Upper lobe of right lung (tissue), 1 donor: ENCODE results near the gene AMOTL1. TPM values are rescaled to one million over a fixed set of nuclear protein-coding genes. Genes with fewer than 3 reads are reported as not detected.
"Not testable (repeated sequence)": the region's sequence is repeated elsewhere in the genome, so short reads cannot be mapped to it uniquely, and the experiment has no call there.

Source experiments
- ATAC-seq: fragments of 200-7000 bp; cut with Tn5 transposase; one replicate; pipeline ENCODE4 v1.9.1; 2020; ENCODE audit warnings: mild to moderate bottlenecking, moderate library complexity
- DNase-seq: peaks from one replicate; pipeline ENCODE4 v3.0.0-alpha.2; 2020
- H3K27ac ChIP-seq: fragments of 200-600 bp; one replicate; pipeline ENCODE4 v1.8.0; 2022
- H3K27me3 ChIP-seq: fragments of 200-600 bp; one replicate; pipeline ENCODE4 v1.8.0; 2022; ENCODE audit warnings: mild to moderate bottlenecking
- H3K36me3 ChIP-seq: fragments of 200-600 bp; one replicate; pipeline ENCODE4 v1.8.0; 2022
- H3K4me1 ChIP-seq: fragments of 200-600 bp; one replicate; pipeline ENCODE4 v1.8.0; 2022
- H3K4me3 ChIP-seq: fragments of 200-600 bp; one replicate; pipeline ENCODE4 v1.8.0; 2022; ENCODE audit warnings: mild to moderate bottlenecking
- H3K9me3 ChIP-seq: fragments of 200-600 bp; one replicate; pipeline ENCODE4 v1.8.0; 2022
- intact Hi-C: fragments of 100-400 bp; cut with DNase I; formaldehyde crosslinking; loops from one replicate; pipeline ENCODE4 v1.11.0; 2022
- total RNA-seq: library from RNA; stranded (reverse); fragmentation: NEBNext Ultra II Directional; extraction: Animal tissue kit (Norgen Biotek cat#: 25700); gene quantifications from one replicate; pipeline ENCODE4 v1.2.1, GENCODE V29; 2021
- TF ChIP-seq, protein P1 (sequence below): fragments of 200-600 bp; IDR thresholded peaks from one replicate; pipeline ENCODE4 v1.8.0; 2022; ENCODE audit warnings: antibody characterized with exemption
- donor health status: DM: no; HTN: yes; CAD: no; lungs with severe emphysema.

Gene AMOTL1
- total RNA-seq, 1 donor from 2014 or later: 62.5 TPM

DNA sequence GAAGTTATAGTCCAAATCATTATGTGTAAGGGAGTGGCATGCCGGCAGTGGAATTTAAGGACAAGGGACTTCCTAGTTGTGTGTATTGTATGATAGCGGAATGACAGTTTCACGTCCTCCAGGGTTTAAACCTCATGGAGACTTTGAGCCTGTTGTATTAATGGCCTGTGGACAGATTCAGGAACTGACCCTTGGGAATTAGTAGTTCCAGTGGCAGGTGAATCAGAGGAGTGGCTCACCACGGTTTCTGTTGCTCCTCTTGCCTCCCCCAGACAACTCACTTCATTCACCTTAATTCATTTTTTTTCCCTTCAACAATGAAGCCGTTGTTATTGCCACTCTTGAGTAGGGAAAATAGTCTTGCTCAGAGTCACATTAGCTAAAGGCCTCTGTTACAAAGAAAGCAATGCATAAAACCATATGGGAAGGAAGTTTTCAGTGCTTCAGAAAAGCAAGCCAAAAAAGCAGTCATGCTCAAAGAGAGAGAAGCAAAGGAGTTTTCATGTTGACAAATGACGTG, 22.6 kb downstream of the AMOTL1 start:
- H3K27ac ChIP-seq: no peak overlapping the region
- no peak for DNase-seq
- no peak for ATAC-seq
- TF ChIP-seq, protein P1, sequence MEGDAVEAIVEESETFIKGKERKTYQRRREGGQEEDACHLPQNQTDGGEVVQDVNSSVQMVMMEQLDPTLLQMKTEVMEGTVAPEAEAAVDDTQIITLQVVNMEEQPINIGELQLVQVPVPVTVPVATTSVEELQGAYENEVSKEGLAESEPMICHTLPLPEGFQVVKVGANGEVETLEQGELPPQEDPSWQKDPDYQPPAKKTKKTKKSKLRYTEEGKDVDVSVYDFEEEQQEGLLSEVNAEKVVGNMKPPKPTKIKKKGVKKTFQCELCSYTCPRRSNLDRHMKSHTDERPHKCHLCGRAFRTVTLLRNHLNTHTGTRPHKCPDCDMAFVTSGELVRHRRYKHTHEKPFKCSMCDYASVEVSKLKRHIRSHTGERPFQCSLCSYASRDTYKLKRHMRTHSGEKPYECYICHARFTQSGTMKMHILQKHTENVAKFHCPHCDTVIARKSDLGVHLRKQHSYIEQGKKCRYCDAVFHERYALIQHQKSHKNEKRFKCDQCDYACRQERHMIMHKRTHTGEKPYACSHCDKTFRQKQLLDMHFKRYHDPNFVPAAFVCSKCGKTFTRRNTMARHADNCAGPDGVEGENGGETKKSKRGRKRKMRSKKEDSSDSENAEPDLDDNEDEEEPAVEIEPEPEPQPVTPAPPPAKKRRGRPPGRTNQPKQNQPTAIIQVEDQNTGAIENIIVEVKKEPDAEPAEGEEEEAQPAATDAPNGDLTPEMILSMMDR: no peak
- intact Hi-C loops: no loop called here
- no peaks in the 10 kb centered on the region for H3K27me3 ChIP-seq
- no peak overlapping the region for H3K4me3 ChIP-seq
- no peaks in the 10 kb centered on the region for H3K9me3 ChIP-seq
- peaks cover 81% of the 10 kb centered on the region for H3K4me1 ChIP-seq
- H3K36me3 ChIP-seq: no peaks in the 10 kb centered on the region

DNA sequence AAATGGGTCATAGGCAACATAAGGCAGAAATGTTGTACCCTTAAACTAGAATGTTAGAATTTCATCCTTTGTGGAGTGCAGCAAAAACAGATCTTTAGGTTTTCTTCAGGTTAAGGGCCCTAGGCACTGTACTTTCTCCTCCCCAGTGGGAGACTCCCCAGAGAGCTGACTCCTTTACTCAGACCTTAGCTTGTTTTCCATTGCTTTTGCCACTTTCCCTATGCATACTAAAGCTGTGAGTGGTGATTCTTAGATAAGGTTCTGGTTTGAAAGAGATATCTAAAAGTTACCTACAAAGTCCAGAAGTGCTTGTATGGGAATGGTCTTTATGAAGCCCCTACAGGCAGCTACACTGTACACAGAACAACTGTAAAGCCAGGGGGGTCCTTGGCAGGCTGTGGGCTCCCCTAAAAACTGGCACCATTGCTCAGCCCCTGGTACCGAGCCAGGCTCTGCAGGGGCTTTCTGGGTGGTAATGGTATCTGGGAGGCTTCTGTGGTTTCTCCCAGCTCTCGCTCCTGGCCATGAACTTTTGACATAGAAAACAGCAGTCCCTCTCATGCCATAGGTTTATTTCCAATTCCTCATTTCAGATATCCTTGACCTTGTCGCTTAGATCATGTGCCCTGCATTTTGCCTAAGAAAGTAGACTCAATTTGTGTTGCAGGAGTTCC, 23.2 kb downstream of the AMOTL1 start:
- Histone ChIP-seq H3K9me3 (no peaks in the 10 kb centered on the region), H3K4me3 (no peak overlapping the region), H3K27me3 (no peaks in the 10 kb centered on the region), H3K27ac (no peak overlapping the region), H3K4me1 (peaks cover 76% of the 10 kb centered on the region), H3K36me3 (no peaks in the 10 kb centered on the region)
- intact Hi-C loops: no loop called here
- TF ChIP-seq, protein P1: no peak
- DNase-seq (no peak), ATAC-seq (no peak)

DNA sequence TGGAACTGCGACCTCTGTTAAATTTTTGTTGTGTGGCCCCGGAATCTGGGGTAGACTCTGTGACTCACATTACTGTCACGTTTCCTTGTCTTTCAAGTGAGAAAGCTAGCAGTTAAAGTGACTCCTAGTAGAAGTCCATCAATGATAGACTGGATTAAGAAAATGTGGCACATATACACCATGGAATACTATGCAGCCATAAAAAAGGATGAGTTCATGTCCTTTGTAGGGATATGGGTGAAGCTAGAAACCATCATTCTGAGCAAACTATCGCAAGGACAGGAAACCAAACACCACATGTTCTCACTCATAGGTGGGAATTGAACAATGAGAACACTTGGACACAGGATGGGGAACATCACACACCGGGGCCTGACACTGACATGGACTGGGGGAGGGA, 23.8 kb downstream of the AMOTL1 start:
- DNase-seq, H3K9me3 ChIP-seq, H3K27me3 ChIP-seq, H3K27ac ChIP-seq, H3K4me3 ChIP-seq, H3K36me3 ChIP-seq, ATAC-seq, intact Hi-C loops: not testable (repeated sequence)
- peaks cover 76% of the 10 kb centered on the region for H3K4me1 ChIP-seq

DNA sequence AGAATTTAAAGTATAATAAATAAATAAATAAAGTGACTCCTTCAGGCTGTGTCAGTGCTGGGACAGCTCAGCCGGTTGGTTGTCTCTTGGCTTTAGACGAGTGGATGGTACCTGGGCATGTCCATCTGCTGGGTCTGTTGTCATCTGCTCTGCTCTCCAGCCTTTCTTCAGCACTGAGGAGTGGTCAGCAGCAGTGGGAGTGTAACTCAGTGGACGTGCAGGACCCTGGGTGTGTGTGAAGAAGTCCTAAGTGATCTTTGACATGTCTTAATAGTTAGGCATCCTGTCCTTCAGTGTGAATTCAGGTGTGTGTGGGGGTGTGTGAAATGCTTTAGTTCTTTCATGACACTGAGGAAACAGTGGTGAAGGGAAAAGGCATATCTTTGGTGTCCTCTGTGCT, 24.3 kb downstream of the AMOTL1 start:
- no peaks in the 10 kb centered on the region for H3K36me3 ChIP-seq
- no peak overlapping the region for H3K4me3 ChIP-seq
- H3K27me3 ChIP-seq: no peaks in the 10 kb centered on the region
- H3K9me3 ChIP-seq: no peaks in the 10 kb centered on the region
- ATAC-seq: no peak
- TF ChIP-seq, protein P1: no peak
- intact Hi-C loops: no loop called here
- peaks cover 75% of the 10 kb centered on the region for H3K4me1 ChIP-seq
- DNase-seq: no peak
- no peak overlapping the region for H3K27ac ChIP-seq

DNA sequence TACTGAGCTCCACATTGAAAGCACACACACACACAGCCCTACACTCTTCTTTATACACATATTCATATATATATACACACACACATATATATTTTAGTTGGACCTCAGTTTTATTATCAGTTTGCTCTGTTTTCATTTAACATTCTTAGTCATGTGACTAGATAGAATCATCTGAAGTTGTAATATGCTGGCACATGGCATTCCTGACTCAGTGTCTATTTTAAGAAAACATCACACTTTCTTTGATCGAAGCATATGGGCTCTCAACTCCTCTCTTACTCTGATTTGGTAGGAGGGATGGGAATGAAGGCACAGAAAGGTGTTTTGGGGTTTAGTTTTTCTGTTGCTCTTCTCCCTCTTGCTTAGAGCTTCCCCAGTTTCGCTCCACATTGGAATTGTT, 24.8 kb downstream of the AMOTL1 start:
- ATAC-seq: no peak

DNA sequence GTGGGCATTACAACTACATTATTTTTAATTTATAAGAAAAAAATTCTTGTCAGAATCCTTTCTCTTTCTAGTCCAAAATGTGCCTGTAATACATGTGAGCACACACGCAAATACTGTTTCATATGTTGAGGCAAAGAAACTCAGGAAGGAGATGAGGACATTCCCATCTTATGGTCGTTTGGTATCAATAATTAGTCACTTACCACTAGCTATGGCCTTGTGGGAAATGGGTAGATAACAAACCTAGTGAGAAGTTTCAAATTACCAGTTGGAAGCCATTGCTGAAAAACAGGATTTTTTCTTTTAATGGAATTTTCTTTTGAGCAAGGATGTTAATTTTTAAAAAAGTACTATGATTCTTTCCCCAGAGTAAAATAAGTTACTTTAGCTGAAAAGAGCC, 25.7 kb downstream of the AMOTL1 start:
- Histone ChIP-seq H3K36me3 (no peaks in the 10 kb centered on the region), H3K4me3 (no peak overlapping the region), H3K4me1 (peaks cover 62% of the 10 kb centered on the region), H3K27ac (peak overlapping the region; percentile 55), H3K9me3 (no peaks in the 10 kb centered on the region), H3K27me3 (no peaks in the 10 kb centered on the region)
- intact Hi-C loops: no loop called here
- TF ChIP-seq, protein P1: no peak
- no peak for DNase-seq
- ATAC-seq: no peak

More for the DNA sequence above, 24.8 kb downstream of the AMOTL1 start:
- Histone ChIP-seq H3K36me3 (no peaks in the 10 kb centered on the region), H3K27ac (peak overlapping the region; percentile 55), H3K4me3 (no peak overlapping the region), H3K27me3 (no peaks in the 10 kb centered on the region), H3K4me1 (peaks cover 71% of the 10 kb centered on the region), H3K9me3 (no peaks in the 10 kb centered on the region)
- DNase-seq: no peak
- TF ChIP-seq, protein P1: no peak
- intact Hi-C loops: no loop called here
